ENCODE measurements around the gene KANSL2.
"Not testable (repeated sequence)": the region's sequence is repeated elsewhere in the genome, so short reads cannot be mapped to it uniquely, and the experiment has no call there.

- TF ChIP-seq CTCF (conservative IDR thresholded peaks at IDR 0.05; ENCODE audit: low read length); EZH2phosphoT487 (IDR thresholded peaks at IDR 0.05; ENCODE audit: borderline replicate concordance, low read depth, low read length): not testable (repeated sequence)
Measured at GRCh38 chr12:48719002-48719401, 37.0 kb upstream of the KANSL2 start.

Measured in OCI-LY7 (cell line).